DMS53 treated with DMSO at 0.1 percent for 48 hours (cell line): ENCODE data around the gene IL1A.
"Not testable (repeated sequence)": the region's sequence is repeated elsewhere in the genome, so short reads cannot be mapped to it uniquely, and the experiment has no call there.

Experiments
- DNase-seq: peaks from one replicate; lab custom pipeline; 2025; ENCODE audit not compliant: unreplicated experiment; lab: John Stamatoyannopoulos, UW

The IL1A gene, protein sequence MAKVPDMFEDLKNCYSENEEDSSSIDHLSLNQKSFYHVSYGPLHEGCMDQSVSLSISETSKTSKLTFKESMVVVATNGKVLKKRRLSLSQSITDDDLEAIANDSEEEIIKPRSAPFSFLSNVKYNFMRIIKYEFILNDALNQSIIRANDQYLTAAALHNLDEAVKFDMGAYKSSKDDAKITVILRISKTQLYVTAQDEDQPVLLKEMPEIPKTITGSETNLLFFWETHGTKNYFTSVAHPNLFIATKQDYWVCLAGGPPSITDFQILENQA

DNA sequence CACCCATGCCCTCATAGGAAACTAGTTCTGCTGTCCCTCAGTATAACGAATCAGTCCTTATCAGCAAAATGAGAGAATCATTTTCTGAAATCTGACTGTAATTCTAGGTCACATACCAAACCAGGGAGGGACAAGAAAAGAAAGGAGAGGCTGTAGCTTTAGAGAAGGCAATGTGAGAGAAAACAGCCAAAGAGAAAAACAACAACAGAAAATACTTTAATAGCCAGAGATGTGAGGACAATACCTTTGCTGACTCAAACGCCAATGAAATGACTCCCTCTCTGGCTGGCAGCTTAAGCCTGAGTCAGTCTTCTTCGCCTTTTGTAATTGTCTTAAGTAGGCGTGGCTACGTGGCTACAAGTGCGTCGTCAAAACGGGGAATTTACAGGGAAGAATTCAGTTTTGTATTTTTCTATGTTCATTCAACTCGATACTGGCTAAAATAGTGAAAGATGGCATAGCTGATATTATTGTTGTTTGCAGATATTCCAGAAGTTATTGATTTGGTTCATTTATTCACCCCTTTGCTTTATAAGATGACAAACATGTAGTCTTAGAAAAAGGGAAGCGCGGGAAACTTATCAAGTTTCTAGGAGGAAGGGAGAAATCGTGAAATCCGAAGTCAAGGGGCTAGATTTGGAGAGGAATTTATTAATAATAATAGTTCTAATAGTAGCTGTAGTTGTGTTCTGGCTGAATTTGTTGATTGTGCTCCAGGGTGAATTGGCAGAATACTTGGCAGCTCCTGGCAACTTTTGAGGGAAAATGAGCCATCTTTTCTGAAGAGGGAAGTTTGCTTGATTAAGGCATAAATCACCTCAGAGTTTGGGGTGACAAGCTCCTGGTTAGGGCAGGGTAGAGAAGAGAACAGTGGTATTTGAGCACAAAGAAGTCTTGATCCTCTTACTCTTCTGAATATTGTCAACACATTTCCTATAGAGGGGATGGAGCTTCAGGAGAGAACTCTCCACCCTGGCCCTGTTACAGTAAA lies at the start of gene IL1A:
TSS of gene IL1A (minus strand) at position 295 of the 991 bp plus-strand sequence. CDS start 723 bp downstream, outside the sequence.
- no peak for DNase-seq

DNA sequence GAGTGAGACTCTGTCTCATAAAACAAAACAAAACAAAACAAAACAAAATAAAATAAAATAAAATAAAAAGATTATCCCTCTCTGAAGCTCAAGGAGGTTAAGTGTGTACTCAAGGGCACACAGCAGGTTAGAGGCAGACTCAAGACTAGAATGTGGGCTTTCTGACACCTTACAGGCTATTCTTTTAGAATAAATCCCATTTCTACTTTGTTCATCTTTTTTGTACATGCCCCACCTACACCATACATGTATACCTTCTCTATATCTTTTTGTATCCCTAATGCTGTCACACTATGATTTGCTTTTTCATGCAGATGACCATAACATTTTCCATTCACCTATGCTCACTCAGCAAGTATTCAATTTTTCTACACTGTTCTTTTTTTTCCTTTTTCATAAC lies 49.7 kb upstream of the IL1A start:
- DNase-seq, result no peak

DNA sequence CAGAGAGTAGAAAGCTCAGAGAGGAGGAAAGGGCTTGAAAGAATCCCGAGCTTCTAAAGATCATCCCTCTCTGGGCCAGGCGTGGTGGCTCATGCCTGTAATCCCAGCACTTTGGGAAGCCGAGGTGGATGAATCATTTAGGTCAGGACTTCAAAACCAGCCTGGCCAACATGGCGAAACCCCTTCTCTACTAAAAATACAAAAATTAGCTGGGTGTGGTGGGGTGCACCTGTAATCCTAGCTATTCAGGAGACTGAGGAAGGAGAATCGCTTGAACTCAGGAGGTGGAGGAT lies 49.3 kb upstream of the IL1A start:
- not testable (repeated sequence) for DNase-seq

- DNase-seq, result no peak
These were observed 48.7 kb upstream of the IL1A start for GRCh38 chr2:112832841-112833638.

DNA sequence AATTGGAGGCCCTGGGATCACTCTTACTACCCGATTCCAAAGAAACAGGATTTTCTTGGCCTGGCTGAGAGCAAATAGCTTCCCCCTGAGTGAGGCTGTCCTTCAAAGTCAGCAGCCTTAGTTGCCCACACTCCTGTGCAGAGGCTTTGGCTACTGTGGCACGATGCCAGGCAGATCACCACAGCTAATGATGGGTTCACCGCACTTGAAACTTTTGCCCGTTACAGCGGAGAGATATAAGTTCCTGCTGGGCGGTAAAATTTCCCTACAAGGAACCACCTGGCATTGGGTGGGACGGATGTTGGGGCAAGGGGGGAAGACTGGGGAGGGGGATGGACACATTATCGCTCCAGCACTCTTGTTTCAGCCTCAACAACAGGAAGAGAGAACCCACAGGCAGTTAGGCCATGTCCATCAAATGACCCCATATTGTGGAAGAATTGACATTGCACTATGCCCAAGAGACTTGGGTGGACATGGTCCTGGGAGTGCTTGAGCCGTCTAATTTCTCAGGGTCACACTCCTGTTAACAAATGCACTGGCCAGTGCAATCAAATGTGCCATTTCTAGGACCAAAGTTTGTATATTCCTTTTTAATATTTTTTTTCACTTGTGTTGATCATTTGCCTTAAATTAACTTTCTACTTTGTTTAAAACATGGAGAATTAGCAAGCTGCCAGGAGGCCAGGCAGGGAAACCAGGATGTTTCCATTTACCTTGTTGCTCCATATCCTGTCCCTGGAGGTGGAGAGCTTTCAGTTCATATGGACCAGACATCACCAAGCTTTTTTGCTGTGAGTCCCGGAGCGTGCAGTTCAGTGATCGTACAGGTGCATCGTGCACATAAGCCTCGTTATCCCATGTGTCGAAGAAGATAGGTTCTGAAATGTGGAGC lies 47.9 kb upstream of the IL1A start:
- DNase-seq, result no peak

DNA sequence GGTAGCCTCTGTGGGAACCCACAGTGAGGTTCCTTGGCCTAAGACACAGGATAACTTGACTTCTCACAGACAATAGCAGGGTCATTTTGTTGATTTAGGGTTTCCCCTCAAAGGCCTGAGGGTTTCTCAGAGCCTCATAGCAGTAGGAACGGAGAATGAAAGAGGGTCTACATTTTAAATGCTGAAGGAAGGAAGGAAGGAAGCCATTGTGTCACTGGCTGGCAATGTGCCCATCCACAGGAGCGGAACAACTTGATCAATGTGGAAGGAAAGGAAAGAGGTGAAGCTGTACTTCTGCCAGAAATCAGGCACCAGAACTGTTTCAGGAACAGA lies 47.2 kb upstream of the IL1A start:
- DNase-seq, result no peak

- no peak for DNase-seq
These were observed 46.6 kb upstream of the IL1A start for GRCh38 chr2:112830682-112831512.

DNA sequence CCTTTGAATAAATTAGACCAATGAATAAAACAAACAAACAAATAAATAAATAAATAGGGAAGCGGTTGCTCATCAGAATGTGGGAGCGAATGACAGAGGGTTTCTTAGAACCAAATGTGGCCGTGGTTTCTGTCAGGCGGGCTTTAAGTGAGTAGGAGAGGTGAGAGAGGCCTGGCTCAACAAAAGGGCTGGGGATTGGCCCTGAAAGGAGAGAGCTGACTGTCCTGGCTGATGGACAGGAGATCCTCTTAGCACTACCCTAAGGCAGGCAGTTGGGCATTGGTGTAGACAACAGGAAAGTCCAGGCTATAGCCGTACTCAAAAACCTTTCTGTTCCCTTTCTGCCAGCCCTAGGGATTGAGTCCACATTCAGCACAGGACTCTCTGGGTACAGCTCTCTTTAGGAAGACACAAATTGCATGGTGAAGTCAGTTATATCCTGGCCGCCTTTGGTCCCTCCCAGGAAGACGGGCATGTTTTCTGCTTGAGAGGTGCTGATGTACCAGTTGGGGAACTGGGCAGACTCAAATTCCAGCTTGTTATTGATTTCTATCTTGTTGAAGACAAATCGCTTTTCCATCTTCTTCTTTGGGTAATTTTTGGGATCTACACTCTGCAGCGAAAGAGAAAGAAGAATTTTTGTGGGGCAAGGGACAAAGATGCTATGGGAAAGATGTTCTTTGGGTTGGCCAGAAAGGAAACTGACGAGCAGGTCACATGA lies 45.8 kb upstream of the IL1A start:
- DNase-seq, result no peak

- no peak for DNase-seq
These were observed 45.0 kb upstream of the IL1A start for GRCh38 chr2:112829101-112829960.

DNA sequence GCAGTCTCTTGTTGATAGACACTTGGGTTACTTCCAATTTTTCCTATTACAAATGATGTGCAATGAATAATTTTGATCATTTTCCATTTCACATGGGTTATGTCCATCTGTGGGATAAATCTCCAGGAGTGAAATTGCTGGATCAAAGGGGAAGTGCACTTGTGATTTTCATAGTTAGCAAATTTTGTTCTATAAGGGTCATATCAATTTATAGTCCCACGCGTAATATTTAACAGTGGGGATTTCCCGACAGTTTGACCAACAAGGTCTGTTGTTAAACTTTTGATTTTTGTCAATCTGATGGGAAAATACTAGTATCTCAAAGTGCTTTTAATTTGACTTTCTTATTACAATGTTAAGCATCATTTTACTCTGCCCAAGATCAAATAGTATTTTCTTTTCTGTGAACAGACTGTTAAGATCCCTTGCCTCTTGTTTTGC lies 44.0 kb upstream of the IL1A start:
- no peak for DNase-seq

DNA sequence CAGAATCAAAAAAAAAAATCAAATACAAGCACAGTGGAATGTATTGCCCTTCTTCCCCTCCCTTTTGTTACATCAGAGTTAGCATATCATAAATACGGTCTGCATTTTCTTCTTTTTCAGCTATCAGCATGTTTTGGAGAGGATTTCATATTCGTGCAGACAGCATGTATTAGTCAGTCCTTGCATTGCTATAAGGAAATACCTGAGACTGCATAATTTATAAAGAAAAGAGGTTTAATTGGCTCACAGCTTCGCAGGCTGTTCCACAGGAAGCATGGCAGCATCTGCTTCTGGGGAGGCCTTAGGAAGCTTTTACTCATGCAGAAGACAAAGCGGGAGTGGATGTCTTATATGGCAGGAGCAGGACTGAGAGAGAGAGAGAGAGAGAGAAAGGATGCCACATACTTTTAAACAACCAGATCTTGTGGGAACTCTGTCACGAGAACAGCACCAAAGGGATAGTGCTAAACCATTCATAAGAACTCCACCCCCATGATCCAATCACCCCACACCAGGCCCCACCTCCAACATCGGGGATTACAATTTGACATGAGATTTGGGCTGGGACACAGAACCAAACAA lies 43.4 kb upstream of the IL1A start:
- DNase-seq, result no peak

GRCh38 chr2:112827009-112827408 lies 42.7 kb upstream of the IL1A start:
- no peak for DNase-seq

- no peak for DNase-seq
These were observed 41.4 kb upstream of the IL1A start for GRCh38 chr2:112825706-112826105.

DNA sequence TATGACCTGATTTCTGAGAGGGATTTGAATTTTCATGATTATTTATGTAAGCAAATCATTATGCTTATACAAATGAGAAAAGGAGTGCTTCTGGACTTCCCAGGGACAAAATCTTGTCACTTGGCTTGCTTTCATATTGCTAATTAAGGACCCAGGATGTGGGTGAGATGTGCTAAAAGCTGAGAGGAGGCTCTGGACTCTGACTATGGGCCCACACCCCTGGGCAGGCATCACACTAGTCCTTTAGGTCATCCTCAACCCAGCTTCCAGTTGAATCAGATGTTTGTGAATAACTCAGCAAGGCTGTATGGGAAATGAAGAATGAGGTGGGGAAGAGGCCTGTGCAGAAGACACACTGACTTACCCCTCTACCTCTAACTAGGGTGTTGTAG lies 40.4 kb upstream of the IL1A start:
- no peak for DNase-seq

GRCh38 chr2:112821682-112822081 lies 37.4 kb upstream of the IL1A start:
- DNase-seq, result no peak

DNA sequence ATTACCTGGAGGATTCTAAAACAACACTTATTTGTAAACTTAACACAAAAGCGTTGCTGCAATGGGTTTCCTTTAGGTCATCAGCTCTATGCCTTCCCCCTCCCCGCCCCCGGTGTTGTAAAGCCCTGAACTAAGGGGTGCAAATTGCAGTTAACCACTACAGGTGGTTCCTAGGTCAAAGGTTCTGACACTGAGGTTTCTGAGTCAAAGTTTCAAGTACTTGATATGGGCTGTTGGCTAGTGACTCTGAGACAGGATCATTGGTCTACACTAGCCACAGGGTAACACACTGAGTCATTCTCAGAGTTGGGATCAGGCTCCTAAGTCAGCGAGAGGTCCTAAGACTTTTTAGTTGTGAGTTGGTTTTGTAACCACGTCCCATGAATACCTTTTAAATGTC lies 36.8 kb upstream of the IL1A start:
- DNase-seq, result no peak

DNA sequence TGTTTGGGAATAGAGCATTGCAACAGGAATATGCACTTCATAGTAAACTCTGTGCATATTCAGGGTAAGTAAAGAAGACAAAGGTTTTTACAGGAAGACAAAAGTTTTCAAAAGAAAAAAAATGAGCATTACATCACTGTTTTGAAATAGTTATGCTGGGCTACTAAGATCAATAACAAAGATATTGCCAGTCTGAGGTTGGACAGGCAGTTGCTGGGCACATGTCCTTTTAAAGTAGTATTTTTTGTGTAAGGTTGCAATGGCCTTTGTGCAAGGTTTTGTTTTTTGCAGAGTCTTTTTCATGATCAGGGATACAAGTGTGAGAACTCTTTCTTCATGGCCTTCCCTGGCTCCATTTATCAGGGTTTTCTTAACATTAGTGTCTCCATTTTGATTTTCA lies 36.0 kb upstream of the IL1A start:
- DNase-seq, result no peak

DNA sequence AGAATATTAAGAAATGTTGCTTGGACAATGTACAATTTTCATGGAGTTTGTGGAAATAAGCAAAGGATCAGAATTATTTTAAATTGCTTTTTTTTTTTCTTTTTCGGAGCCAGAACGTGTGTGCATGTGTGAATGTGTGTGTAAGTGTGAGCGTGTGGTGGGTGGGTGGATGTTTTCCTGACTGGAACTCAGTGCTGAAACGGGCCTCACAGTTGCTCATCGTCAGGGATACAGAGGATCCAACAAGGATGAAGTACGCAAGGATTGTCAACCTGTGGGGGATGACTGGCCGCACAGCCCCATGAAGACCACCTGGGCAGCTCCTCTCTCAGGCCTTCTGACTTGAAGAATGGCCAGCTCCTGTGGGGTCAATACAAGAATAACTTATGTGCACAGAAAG lies 34.8 kb upstream of the IL1A start:
- no peak for DNase-seq
